Activated CD8-positive, alpha-beta memory T cell treated with anti-CD3 and anti-CD28 coated beads for 24 hours (primary cell): ENCODE results near the gene RUSF1.
"Not testable (repeated sequence)": the region's sequence is repeated elsewhere in the genome, so short reads cannot be mapped to it uniquely, and the experiment has no call there.

Source experiments
- DNase-seq: peaks from one replicate; pipeline ENCODE4 v3.0.0-alpha.2; 2020

The RUSF1 gene

DNA sequence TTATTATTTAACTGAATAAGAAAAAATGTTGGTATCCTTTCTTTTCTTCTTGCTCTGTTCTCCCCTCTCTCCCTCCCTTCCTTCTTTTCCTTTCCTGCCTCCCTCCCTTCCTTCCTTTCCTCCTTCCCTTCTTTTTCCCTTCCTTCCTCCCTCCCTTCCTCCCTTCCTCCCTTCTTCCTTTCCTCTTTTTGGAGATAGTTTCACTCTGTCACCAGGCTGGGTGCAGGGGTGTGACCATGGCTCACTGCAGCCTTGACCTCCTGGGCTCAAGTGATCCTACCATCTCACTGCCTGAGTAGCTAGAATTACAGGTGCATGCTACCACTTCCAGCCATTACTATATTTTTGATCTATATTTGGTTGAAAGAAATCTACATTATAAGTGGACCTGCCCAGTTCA, 5.7 kb upstream of the RUSF1 start:
- DNase-seq, result no peak

DNA sequence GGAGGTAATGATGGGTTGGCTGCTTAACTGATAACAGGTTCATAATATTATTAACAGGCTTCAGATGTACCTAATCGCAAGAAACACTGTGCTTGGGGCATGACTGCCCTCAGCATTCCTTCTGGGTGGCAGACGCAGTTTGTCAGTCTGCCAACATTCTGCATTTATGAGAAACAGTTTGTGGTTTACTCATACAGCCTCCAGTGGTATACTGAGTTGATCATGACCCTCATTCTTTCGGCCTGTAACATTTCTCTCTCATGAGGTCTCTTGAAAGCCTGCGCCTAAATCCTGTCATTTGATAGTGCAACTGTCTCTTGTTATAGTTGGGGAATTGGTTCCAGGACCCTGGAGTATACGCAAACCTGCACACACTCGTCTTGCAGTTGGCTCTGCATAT, 4.9 kb upstream of the RUSF1 start:
- no peak for DNase-seq

- DNase-seq, result no peak
These were observed 560 bp upstream of the RUSF1 start for GRCh38 chr16:31508706-31509195.

GRCh38 chr16:31507617-31507928, 618 bp downstream of the RUSF1 start:
- no peak for DNase-seq

DNA sequence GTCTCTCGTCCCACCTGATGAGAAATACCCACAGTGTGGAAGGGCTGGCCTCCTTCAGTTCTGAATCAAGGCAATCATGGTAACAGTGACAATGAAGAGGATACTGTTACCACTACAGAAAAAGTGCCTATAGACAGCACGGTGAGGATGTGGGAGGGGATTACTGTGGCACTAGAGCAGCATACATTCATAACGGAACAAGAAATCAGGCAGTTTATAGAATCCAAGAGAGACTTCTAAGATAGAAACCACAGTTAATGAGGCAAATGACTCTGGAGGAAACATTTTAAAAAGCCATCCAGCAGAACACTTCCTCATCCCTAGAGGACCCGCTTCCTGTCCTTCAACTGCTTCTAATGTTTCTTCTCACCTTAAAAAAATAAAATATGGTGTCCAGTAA, 2.7 kb downstream of the RUSF1 start:
- no peak for DNase-seq

DNA sequence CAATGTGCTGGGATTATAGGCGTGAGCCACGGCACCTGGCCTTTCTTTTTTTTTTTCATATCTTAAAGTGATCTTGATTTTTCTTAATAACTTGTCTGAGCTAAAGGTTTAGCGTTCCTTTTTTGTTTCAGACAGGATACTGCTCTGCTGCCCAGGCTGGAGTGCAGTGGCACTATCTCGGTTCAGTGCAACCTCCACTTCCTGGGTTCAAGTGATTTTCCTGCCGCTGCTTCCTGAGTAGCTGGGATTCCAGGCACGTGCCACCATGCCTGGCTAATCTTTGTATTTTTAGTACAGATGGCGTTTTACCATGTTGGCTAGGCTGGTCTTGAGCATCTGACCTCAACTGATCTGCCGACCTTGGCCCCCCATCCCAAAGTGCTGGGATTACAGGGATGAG, 4.0 kb downstream of the RUSF1 start:
- no peak for DNase-seq

DNA sequence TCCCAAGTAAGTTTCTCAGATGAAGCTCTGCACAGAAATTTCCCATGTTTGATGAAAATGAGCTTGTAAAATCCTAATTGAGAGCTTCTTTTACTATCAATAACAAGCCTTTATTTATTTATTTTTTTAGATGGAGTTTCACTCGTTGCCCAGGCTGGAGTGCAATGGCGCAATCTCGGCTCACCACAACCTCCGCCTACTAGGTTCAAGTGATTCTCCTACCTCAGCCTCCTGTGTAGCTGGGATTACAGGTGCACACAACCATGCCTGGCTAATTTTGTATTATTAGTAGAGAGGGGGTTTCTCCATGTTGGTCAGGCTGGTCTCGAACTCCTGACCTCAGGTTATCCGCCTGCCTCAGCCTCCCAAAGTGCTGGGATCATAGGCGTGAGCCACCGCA, 4.6 kb downstream of the RUSF1 start:
- not testable (repeated sequence) for DNase-seq

GRCh38 chr16:31502981-31503380, 5.2 kb downstream of the RUSF1 start:
- no peak for DNase-seq

DNA sequence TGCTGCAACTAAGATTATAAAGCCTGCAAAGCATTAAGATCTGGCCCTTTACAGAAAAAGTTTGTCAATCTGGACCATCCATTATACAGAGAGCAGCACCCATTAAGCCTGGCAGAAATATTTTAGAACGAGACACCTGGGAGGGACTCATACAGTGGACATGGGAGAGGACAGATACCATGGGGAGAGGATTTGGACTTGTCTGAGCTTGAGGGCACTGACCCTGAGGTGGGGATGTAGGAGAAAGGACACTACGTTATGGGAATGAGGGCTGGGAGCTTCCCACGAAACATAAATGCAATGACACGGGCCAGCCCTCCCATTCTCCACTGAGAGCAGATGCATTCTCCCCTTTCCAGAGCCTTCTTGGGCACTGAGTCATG, 6.2 kb downstream of the RUSF1 start:
- DNase-seq, result no peak

- no peak for DNase-seq
These were observed 6.8 kb downstream of the RUSF1 start for GRCh38 chr16:31501226-31501965.

GRCh38 chr16:31499928-31500327, 8.3 kb downstream of the RUSF1 start:
- DNase-seq, result no peak

DNA sequence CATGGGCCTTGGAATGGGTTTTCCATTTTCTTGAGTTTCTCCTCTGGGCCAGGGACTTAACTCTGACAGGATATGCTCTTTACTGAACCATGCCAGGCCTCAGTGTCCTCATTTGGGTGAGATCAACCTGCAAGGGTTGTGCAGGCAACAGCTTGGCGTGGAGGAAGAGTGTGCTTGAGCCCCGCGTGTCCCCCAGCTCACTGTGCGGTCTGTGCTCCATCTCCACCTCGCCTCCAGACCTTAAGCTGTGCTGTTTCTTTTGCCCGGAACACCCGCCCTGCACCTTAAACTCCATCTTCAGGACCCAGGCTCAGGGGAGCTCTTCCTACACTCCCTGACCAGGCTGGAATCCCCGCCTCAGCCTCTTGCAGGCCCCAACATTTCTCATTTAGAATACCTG, 9.7 kb downstream of the RUSF1 start:
- DNase-seq, result no peak

DNA sequence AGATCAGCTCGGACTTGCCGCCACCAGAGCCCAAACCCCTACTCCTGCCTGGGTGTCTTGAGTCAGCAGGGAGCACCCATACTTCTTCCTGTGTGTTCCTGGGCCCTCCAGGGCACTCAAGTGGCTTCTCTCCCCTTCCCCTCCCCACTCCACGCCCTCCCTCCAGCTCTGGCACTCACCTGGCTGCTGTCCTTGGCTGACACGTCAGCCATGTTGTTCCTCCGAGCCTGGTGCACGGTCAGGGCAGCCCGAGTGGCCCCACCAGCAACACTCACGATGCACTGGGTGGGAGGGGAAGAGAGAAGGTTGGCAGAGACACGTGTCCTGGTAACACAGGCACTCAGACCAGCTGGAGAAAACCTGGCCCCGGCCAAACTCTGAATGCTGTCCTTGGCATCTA, 11.5 kb downstream of the RUSF1 start:
- no peak for DNase-seq

- DNase-seq, result no peak
These were observed 14.6 kb downstream of the RUSF1 start for GRCh38 chr16:31493506-31494125.

DNA sequence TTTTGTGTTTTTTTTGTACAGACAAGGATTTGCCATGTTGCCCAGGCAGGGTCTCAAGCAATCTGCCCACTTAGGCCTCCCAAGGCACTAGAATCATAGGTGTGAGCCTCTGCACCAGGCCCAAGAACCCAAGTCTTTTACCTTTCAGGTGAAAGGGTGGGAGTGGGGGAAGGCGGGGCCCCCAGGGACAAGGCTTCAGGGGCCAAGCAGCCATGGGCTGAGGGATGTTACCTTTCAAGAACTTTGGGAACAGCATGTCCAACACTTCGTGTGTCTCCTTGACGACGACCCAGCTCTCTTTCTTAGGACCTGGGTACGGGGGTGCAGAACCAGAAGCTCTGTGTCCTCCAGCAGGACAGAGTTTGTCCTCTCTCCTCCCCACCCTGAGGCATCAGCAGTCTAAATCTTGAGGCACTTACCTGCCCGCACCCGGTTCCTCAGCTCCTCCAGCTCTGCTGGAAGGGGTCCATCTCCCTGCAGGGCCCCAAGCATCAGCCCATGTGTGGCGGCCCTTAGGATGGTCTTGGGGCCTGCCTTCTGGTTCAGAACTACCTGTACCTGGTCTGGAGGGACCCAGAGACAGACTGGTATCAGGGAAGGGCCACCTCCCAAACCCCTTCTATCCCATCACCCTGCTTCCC, 16.3 kb downstream of the RUSF1 start:
- no peak for DNase-seq

GRCh38 chr16:31489616-31490584, 18.3 kb downstream of the RUSF1 start:
- no peak for DNase-seq

DNA sequence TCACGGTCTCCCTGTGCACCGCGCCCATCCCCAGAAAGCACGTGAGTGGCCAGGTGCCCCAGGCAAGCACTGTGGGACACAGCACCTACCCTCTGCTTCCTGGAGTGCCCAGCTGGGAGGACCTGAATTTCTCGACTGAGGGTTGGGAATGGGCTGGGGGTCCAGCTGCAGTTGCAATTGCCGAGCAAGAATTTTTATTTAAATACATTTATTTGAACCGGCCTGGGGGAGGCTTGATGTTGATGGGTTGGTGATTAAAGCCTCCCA, 19.0 kb downstream of the RUSF1 start:
- DNase-seq, result no peak

DNA sequence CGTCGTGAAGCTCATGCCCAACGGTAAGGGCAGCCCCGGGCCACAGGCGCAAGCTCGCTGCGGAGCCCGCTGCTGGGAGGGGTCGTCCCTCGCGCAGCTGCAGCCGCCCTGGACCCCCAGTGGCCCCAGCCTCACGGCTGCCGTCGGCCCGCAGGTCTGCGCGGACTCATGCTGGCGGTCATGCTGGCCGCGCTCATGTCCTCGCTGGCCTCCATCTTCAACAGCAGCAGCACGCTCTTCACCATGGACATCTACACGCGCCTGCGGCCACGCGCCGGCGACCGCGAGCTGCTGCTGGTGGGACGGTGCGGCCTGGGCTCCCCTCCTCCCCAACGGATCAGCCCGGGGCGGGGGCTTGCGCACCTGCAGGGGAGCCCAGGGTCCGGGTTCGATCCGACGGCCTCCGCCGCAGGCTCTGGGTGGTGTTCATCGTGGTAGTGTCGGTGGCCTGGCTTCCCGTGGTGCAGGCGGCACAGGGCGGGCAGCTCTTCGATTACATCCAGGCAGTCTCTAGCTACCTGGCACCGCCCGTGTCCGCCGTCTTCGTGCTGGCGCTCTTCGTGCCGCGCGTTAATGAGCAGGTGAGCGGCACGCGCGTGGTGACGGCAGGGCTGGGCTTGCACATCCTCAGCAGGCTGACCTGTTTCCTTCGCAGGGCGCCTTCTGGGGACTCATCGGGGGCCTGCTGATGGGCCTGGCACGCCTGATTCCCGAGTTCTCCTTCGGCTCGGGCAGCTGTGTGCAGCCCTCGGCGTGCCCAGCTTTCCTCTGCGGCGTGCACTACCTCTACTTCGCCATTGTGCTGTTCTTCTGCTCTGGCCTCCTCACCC, 19.5 kb downstream of the RUSF1 start:
- DNase-seq, result no peak

GRCh38 chr16:31487720-31488467, 20.3 kb downstream of the RUSF1 start:
- peak; percentile 86 for DNase-seq

DNA sequence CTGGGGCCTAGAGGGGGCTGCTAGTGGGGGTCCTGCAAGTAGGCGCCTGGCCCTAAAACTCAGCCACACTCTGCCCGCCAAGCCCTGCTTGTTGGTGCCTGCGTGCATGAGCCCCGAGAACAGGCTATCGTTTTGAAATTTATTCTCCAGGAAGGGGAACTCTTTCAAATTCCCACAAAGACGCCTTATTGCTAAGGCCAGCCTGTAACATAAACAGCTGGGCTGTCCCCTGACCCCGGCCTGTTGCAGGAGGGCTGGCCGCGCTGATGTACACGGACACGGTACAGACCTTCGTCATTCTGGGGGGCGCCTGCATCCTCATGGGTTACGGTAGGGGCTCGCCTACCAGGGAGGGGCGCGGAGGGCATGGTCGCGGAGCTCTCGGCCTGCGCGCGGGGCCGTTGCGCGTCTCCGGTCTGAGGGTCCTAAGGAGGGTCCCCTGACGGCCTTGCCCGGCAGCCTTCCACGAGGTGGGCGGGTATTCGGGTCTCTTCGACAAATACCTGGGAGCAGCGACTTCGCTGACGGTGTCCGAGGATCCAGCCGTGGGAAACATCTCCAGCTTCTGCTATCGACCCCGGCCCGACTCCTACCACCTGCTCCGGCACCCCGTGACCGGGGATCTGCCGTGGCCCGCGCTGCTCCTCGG, 21.0 kb downstream of the RUSF1 start:
- DNase-seq, result no peak

DNA sequence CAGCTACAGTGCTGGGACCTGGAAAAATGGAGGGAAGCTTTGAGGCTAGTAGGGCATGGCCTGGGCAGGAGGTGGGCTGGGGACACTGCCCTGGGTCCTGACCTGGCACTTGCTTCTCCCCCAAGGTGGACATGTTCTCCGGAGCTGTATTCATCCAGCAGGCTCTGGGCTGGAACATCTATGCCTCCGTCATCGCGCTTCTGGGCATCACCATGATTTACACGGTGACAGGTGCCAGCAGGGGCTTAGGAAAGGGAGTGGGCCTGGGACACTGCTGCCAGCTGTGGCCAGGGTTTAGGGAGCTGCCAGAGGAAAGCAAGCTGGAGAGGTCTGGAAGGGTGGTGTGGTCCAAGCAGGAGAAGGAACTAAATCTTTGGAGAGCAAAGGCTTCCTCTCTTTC, 22.1 kb downstream of the RUSF1 start:
- DNase-seq, result no peak
